Stimulated activated naive CD8-positive, alpha-beta T cell treated with anti-CD3 and anti-CD28 coated beads, Interleukin-15, Interleukin-2, amounts not matched to agents 100 ng/mL and 50 ng/mL, for 24 hours (primary cell): ENCODE data around the gene ASTN2.

ENCODE experiments used
- H3K27ac Mint-ChIP-seq: one replicate; pipeline ENCODE4 v1.8.0; 2021; ENCODE audit warnings: mild to moderate bottlenecking, mixed read lengths
- H3K27me3 Mint-ChIP-seq: one replicate; pipeline ENCODE4 v1.8.0; 2021; ENCODE audit warnings: mixed read lengths
- H3K36me3 Mint-ChIP-seq: one replicate; pipeline ENCODE4 v1.8.0; 2021; ENCODE audit warnings: low read depth, mixed read lengths
- H3K4me1 Mint-ChIP-seq: one replicate; pipeline ENCODE4 v1.8.0; 2021; ENCODE audit warnings: low read depth, mixed read lengths
- H3K4me3 Mint-ChIP-seq: one replicate; pipeline ENCODE4 v1.8.0; 2021; ENCODE audit warnings: mild to moderate bottlenecking, mixed read lengths
- H3K9me3 Mint-ChIP-seq: one replicate; pipeline ENCODE4 v1.8.0; 2021; ENCODE audit warnings: mixed read lengths

ASTN2 gene

DNA sequence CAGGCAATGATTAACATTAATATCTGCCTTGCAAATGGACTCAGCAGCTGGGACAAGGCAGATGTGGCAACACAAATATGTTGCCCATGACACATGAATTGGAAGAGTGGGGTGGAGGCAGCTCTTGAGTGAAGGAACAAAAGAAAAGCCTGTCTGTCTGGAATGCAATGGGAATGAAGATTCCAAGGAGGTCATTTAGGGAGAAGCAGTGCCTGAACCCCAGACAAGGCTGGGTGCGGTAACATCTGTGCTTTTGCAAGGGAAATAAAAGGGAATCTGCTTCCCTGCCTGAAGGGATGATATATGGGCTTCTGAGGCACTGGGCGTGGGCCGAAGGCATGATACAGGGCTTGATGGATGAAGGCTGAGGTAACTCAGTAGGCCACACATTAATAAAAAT lies 821.9 kb downstream of the ASTN2 start:
- H3K27me3 Mint-ChIP-seq, result no peaks in the 10 kb centered on the region
- peaks cover 20% of the 10 kb centered on the region for H3K36me3 Mint-ChIP-seq
- no peak overlapping the region for H3K27ac Mint-ChIP-seq
- H3K4me3 Mint-ChIP-seq, result no peak overlapping the region
- no peaks in the 10 kb centered on the region for H3K4me1 Mint-ChIP-seq
- peaks cover 4% of the 10 kb centered on the region for H3K9me3 Mint-ChIP-seq

DNA sequence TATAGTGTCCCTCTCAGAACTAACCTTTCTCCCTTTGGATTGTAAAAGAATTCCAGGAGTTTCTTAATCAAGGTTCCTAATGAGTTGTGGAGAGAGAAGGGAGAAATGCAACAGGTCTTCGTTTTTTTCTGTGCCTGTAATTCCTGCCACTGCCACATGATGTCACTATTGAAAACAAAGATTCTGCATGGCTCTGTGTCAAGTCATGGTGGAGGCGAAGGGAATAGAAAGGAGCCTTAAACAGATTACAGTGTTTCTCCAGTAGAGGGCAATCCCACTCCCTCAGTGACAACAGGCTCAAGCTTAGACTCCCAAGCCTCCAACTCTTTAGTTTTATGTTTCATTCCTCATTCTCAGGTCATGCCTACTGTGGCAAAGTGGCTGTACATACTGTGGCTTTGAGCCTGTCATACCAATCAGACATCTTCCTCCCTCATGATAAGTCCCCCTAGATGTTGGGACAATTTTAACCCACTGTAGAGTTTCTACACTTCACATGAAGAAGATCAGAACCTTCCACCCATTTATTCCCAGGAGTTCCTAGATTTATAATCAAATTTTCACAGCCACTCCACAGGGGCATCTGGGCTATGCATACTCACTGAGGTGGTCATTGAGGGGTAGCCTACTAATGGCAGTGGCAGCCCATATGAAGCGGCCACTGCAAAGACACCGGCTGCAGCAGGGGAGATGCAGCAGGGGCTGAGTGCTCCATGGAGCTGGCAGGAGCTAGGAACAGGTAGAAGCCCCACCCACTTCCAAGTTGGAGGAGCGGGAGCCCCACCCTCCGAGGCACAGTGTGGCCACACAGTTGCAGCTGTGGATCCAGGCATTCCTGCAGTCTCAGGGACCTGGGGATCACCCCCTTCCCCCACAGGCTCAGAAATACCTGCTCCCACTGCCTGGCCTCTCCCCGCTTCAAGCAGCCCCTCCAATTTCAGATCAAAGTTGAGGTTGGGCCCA lies 825.2 kb downstream of the ASTN2 start:
- peaks cover 20% of the 10 kb centered on the region for H3K36me3 Mint-ChIP-seq
- H3K4me3 Mint-ChIP-seq, result no peak overlapping the region
- H3K4me1 Mint-ChIP-seq, result no peaks in the 10 kb centered on the region
- no peaks in the 10 kb centered on the region for H3K27me3 Mint-ChIP-seq
- peaks cover 4% of the 10 kb centered on the region for H3K9me3 Mint-ChIP-seq
- no peak overlapping the region for H3K27ac Mint-ChIP-seq

DNA sequence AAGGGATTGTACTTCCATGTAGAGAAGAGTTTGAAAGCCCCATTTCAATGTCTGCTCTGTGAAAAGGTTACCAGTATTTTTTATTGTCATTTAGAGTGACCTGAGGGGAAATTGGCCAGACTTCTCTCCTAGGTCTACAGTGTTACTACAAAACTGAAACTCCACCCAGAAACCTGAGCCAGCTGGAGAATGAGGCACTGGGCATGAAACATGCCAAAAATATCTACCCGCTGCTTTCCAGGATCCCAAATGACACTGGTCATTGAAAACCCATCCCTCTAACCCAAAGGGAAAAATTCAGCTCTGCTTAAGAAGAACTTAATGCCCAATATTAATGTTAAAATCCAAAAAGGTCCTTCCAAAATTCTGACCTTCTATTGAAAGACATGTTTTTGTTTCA lies 826.9 kb downstream of the ASTN2 start:
- Mint-ChIP-seq H3K27me3 (no peaks in the 10 kb centered on the region), H3K4me3 (no peak overlapping the region), H3K36me3 (peaks cover 14% of the 10 kb centered on the region), H3K4me1 (no peaks in the 10 kb centered on the region), H3K27ac (no peak overlapping the region), H3K9me3 (peaks cover 4% of the 10 kb centered on the region)

DNA sequence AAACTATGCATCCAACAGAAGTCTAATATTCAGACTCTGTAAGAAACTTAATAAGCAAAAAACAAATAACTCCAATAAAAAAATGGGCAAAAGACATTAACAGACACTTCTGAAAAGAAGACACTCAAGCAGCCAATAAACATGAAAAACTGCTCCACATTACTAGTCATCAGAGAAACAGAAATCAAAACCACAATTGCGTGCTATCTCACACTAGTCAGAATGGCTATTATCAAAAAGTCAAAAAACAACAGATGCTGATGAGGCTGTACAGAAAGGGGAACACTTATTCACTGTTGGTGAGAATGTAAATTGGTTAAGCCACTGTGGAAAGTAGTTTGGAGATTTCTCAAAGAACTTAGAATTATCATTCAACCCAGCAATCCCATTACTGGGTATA lies 829.0 kb downstream of the ASTN2 start:
- peaks cover 14% of the 10 kb centered on the region for H3K36me3 Mint-ChIP-seq
- no peak overlapping the region for H3K27ac Mint-ChIP-seq
- H3K9me3 Mint-ChIP-seq, result peaks cover 4% of the 10 kb centered on the region
- H3K4me1 Mint-ChIP-seq, result no peaks in the 10 kb centered on the region
- H3K4me3 Mint-ChIP-seq, result no peak overlapping the region
- H3K27me3 Mint-ChIP-seq, result no peaks in the 10 kb centered on the region

DNA sequence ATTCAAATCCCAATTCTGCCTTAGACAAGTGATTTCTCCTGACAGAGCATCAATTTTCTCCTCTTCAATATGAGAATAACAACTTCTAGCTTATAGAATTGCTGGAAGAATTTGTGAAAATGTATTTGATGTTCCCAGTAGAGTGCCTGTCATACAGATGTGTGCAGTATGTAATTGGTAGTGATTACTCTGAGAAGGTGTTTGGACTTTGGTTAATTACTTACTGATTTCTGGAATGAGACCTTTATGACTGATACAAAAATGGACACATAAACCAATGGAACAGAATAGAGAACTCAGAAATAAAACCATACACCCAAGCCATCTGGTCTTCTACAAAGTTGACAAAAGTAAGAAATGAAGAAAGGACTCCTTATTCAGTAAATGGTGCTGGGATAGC lies 829.7 kb downstream of the ASTN2 start:
- Mint-ChIP-seq H3K27me3 (no peaks in the 10 kb centered on the region), H3K9me3 (peaks cover 4% of the 10 kb centered on the region), H3K36me3 (peaks cover 14% of the 10 kb centered on the region), H3K4me3 (no peak overlapping the region), H3K4me1 (no peaks in the 10 kb centered on the region), H3K27ac (no peak overlapping the region)

DNA sequence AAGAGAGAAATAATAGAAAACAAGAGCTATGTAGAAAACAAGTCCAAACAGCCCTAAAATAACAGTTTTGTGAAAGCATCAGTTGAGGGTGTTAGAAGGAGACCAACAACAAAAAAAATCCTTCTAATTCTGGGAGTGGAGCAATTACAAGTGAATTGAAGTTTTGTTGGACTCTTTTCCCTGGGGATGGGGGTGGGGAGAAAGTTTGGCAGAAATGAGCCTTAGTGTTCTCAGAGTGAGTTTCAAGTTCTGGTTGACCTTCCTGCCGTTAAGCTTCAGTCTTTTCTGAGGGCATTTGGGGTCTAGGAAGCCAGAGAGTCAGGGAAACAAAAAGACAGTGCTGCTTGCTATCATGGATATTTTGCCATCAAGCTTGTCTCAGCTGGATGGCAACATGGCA lies 834.0 kb downstream of the ASTN2 start:
- Mint-ChIP-seq H3K4me3 (no peak overlapping the region), H3K4me1 (no peaks in the 10 kb centered on the region), H3K27me3 (no peaks in the 10 kb centered on the region), H3K27ac (no peak overlapping the region), H3K9me3 (no peaks in the 10 kb centered on the region), H3K36me3 (no peaks in the 10 kb centered on the region)

DNA sequence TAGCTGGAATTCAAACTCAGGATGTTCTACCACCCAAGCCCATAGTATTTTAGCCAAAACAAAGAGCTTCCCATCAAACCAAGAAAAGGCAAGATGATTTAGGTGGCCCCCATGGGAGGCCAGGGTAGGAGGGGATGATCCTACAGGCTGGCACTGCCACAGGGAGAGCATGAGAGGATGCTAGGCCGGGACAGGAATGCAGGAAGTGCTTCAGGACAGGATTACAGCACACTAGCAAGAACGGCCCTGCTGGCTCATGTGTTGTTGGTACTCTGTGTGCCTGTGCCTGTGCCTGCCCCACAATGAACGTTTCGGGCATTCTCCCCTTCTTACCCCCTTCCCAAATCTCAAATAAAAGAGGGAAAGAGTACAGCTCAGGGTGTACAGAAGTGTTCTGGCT lies 838.5 kb downstream of the ASTN2 start:
- no peaks in the 10 kb centered on the region for H3K27me3 Mint-ChIP-seq
- H3K36me3 Mint-ChIP-seq, result no peaks in the 10 kb centered on the region
- no peak overlapping the region for H3K4me3 Mint-ChIP-seq
- no peaks in the 10 kb centered on the region for H3K4me1 Mint-ChIP-seq
- no peaks in the 10 kb centered on the region for H3K9me3 Mint-ChIP-seq
- no peak overlapping the region for H3K27ac Mint-ChIP-seq

DNA sequence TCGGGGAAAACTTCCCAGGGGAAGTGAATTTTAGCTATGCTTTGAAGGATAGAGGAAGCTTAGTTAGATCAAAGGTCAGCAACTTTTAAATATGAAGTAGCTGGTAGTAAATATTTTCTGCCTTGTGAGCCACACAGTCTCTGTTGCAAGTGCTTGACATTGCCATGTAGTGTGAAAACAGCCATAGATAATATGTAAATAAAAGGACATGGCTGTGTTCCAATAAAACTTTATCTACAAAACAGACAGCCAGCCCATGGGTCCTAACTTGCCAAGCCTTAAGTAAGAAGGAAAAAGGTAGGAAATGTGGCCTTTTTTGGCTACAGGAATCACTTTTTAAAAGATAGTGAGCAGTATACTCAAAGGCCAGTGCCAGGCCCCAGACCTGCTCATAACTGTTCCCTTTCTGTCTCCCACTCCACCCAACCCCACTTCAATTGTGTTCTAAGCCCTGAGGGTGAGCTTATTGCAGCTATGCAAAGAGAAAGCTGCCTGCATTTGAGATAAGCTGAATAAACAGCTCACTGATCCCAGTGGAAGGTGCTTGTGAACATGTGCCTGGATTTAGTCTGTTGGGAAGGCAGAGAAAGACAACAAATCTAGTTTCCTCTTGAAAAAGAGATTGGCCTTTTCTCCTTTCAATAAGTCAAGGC lies 840.7 kb downstream of the ASTN2 start:
- Mint-ChIP-seq H3K4me1 (no peaks in the 10 kb centered on the region), H3K27me3 (no peaks in the 10 kb centered on the region), H3K36me3 (no peaks in the 10 kb centered on the region), H3K4me3 (no peak overlapping the region), H3K27ac (no peak overlapping the region), H3K9me3 (no peaks in the 10 kb centered on the region)

DNA sequence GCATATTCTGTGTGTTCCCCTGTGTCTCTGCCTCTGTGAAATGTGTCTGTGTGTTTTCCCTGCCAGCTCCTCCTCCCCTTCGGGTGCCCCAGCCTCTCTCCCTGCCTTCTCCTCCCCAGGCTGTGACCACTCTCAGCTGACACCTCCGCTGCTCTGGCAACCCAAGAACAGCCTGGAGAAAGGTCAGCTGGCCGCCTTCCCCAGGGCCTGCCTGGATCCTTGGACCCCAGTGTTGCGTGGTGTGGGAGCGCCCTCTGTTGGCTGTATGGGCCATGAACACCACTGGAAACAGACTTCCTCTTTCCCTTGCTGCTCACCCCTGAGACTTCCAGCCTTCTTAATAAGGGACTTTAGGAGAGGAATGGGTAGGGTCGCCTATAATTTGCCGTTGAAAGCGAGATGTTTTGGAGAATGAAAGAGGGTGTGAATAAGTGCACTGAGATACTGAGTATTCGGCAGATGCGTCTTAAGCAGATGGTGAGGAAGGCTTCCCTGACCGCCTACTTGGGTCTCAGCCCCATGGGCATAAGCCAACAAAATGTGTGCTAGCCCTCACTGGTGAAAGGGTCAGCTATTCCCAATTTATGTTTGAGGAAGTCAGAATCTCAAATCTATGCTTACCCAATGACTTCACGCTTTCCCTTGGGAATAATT lies 842.6 kb downstream of the ASTN2 start:
- no peaks in the 10 kb centered on the region for H3K4me1 Mint-ChIP-seq
- no peaks in the 10 kb centered on the region for H3K27me3 Mint-ChIP-seq
- H3K9me3 Mint-ChIP-seq, result no peaks in the 10 kb centered on the region
- no peaks in the 10 kb centered on the region for H3K36me3 Mint-ChIP-seq
- no peak overlapping the region for H3K27ac Mint-ChIP-seq
- no peak overlapping the region for H3K4me3 Mint-ChIP-seq

DNA sequence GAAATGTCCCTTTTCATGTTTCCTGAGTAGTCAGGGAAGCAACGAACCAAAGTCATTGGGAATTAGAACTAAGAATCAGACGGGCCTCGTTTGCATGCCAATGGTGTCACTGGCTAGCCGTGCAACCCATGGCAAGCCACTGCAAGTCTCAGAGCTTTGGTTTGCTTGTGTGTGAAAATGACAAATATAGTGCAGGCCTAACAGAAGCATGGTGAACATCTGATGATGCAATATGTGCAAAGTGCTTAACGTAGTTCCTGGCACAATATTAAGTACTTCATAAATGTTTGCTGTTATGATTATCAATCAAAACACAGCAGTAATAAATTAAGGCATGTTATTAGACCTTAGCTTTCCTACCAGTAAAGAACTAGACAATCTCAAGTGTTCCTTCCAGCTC lies 845.7 kb downstream of the ASTN2 start:
- H3K36me3 Mint-ChIP-seq, result no peaks in the 10 kb centered on the region
- H3K27ac Mint-ChIP-seq, result no peak overlapping the region

DNA sequence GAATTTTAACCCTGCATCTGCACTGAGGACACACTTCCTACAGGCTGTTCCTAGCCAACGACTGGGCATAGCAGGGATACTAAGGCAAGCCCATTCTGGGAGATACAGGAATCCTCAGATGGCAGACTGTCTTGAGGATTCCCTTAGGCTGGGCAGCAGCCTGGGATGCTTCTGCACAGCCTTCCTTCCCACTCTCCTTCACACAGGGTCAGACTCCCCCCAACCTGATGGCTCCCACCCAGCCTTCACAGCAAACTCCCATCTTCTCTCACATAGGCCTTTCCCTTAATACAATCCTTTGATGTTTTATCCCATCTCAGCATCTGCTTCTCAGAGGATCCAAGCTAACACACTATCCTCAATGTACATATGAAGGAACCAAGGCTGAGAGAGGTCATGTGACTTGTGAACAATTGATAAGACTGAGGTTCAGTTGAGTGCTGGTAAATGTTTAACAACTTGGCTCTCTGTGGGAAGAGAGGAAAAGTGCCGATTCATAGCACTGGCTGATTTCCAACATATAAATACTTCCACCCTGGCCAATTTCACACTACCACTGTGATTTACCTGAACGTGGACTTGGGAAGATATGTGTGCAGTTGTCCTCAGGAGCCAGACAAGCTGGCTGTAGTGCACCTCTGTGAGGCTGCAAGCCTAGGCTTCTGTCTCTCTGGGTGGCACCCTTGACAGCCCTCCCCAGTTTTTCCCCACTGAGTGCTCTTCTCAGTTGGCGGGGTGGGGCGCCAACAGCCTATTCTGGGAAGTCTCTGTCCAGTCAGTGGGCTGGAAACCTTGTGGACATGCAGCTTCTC lies 848.0 kb downstream of the ASTN2 start:
- Mint-ChIP-seq H3K9me3 (no peaks in the 10 kb centered on the region), H3K27ac (no peak overlapping the region), H3K4me3 (no peak overlapping the region), H3K27me3 (no peaks in the 10 kb centered on the region), H3K36me3 (peaks cover 3% of the 10 kb centered on the region), H3K4me1 (no peaks in the 10 kb centered on the region)

More for the DNA sequence above, 845.7 kb downstream of the ASTN2 start:
- Mint-ChIP-seq H3K4me1 (no peaks in the 10 kb centered on the region), H3K27me3 (no peaks in the 10 kb centered on the region), H3K4me3 (no peak overlapping the region), H3K9me3 (no peaks in the 10 kb centered on the region)

DNA sequence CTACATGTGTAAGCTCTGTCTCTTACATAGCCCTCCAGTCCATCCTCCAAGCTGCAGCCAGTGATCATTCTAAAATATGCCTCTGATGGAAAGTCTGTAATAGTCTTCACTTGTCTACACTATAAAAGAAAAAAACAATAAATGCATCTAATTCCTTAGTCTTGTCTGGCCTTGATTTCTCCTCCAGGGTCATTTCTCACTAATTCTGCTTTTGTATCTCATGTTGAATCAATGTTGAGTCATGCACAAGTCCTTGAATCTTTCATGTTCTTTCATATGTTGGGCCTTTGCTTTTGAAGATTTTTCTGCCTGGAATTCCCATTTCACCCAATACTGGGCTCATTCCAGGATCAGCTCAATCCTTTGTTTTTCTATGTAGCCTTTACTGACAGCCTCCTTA lies 848.9 kb downstream of the ASTN2 start:
- no peaks in the 10 kb centered on the region for H3K27me3 Mint-ChIP-seq
- no peak overlapping the region for H3K27ac Mint-ChIP-seq
- H3K9me3 Mint-ChIP-seq, result no peaks in the 10 kb centered on the region
- H3K4me3 Mint-ChIP-seq, result no peak overlapping the region
- H3K4me1 Mint-ChIP-seq, result no peaks in the 10 kb centered on the region
- H3K36me3 Mint-ChIP-seq, result peaks cover 3% of the 10 kb centered on the region

DNA sequence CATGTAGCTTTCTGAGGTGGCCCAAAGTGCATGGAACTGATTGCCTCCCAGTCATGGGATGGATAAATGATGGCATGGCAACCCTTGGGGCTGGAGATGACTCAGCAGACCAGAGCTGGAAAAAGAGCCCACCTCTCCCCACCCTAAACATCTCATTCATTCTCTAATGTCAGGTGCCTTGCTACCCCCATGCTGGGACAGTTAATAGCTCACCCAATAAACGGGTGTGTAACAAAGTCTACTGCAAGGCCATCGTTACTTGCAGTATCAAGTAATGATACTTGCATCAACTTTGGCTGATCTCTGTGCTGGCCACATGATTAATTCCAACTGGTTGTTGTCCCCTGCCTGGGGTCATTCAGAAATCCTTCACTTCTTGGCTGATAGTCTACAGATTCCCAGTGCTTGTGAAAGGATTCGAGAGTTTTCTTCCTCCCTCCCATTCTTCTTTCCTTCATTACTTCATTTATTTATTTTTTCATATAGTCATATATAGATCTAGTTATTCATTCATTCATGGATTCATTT lies 850.5 kb downstream of the ASTN2 start:
- Mint-ChIP-seq H3K4me3 (no peak overlapping the region), H3K4me1 (no peaks in the 10 kb centered on the region), H3K27ac (no peak overlapping the region), H3K36me3 (peaks cover 3% of the 10 kb centered on the region), H3K9me3 (no peaks in the 10 kb centered on the region), H3K27me3 (no peaks in the 10 kb centered on the region)

DNA sequence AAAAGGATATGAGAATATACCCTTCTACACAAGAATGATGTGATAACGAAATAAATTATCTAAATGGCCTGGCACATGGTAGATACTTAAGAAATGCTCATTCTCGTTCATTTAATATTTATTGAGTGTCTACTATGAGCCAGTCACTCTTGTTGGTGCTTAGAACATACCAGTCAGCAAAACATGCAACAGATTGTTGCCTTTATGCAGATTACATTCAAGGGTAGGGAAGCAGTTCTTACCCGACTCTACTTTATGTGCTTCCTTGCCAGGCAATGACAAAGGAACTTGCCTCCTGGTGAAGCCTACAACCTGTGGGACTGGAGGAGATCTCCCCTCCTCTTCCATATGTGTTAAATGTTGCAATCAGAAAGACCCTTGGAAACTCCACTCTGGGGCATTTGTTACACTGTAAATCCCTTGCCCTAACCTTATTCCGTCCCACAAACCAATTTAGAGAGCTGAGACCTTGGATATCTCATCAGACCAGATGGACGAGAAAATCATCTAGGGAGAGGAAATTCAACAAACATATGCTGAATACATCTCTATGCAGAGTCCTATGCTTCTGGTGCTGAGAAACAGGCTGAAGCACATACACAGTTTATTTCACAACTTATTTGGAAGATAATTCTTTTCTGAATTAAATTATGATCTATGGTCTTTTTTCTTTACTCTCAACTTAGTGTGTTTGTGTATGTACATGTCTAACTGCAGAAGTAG lies 855.9 kb downstream of the ASTN2 start:
- no peaks in the 10 kb centered on the region for H3K27me3 Mint-ChIP-seq
- no peaks in the 10 kb centered on the region for H3K4me1 Mint-ChIP-seq
- H3K9me3 Mint-ChIP-seq, result no peaks in the 10 kb centered on the region
- H3K36me3 Mint-ChIP-seq, result peaks cover 3% of the 10 kb centered on the region
- H3K4me3 Mint-ChIP-seq, result no peak overlapping the region
- H3K27ac Mint-ChIP-seq, result no peak overlapping the region
